GM23248 (cell line): Measurements from ENCODE around the gene CD7.

Experiments
- EZH2 ChIP-seq: fragments of 200-600 bp; sonication (generic); IDR thresholded peaks from 2 replicates; pipeline ENCODE4 v1.6.1; 2018; ENCODE audit warnings: antibody characterized with exemption, mild to moderate bottlenecking; ENCODE audit not compliant: insufficient read depth, poor library complexity, severe bottlenecking
- EZH2phosphoT487 ChIP-seq: fragments of 200-600 bp; sonication (generic); IDR thresholded peaks from 2 replicates; pipeline ENCODE4 v1.6.1; 2018; ENCODE audit warnings: antibody characterized with exemption, moderate library complexity, mild to moderate bottlenecking, low read depth; ENCODE audit not compliant: insufficient read depth

DNA sequence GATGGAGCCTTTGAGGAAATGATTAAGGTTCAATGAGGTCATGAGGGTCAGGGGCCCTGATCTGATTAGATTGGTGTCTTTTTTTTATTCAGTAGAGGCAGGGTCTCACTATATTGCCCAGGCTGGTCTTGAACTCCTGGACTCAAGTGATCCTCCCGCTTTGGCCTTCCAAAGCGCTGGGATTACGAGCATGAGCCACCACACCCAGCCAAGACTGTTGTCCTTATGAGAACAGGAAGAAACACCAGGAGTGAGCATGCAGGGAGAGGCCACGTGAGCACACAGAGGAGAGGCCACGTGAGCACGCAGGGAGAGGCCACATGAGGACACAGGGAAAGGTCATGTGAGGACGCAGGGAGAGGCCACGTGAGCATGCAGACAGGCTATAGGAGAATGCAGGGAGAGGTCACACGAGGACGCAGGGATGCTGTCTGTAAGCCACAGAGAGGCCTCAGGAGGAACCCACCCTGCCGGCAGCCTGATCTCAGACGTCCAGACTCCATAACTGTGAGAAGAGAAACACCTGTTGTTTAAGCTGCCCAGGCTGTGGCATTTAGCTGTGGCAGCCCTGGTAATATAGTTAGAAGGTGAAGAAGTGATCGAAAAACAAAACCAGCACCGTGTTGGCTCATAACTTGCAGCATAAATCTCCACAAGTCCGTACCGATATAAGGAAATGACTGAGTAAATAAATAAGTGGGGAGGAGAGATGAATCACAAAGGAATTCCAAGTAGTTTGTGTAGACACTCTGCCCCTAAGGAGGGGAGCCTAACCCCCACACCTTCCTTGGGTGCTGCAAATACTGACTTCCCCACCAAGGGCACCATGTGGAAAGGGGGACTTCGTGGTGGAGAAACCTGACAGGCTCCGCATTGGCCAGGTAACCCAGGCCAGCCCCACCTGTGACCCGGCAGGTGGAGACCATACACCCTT lies 29.3 kb downstream of the CD7 start:
- TF ChIP-seq EZH2phosphoT487: no peak
- TF ChIP-seq EZH2: no peak
